SK-N-SH treated with all-trans-retinoic acid at 6 μM for 48 hours (cell line): ENCODE results near the gene OR13C5.

Experiments
- CREB5 ChIP-seq: fragments of 250-450 bp; sonication (Bioruptor Pico); IDR thresholded peaks from 2 replicates; pipeline ENCODE4 v1.5.1; 2020; ENCODE audit warnings: low read depth, mild to moderate bottlenecking, moderate library complexity
- CSDC2 ChIP-seq: fragments of 250-450 bp; sonication (Bioruptor Pico); IDR thresholded peaks from 2 replicates; pipeline ENCODE4 v1.5.0; 2020; ENCODE audit warnings: mild to moderate bottlenecking, moderate library complexity
- ISL1 ChIP-seq: fragments of 250-450 bp; sonication (Bioruptor Pico); IDR thresholded peaks from 2 replicates; pipeline ENCODE4 v2.1.2; 2022; ENCODE audit warnings: mild to moderate bottlenecking, moderate library complexity
- OSR1 ChIP-seq: fragments of 250-450 bp; sonication (Bioruptor Pico); IDR thresholded peaks from 2 replicates; pipeline ENCODE4 v1.8.0; 2022; ENCODE audit warnings: moderate library complexity, mild to moderate bottlenecking, inconsistent platforms
- PATZ1 ChIP-seq: fragments of 250-450 bp; sonication (Bioruptor Pico); IDR thresholded peaks from 2 replicates; pipeline ENCODE4 v1.8.0; 2020; ENCODE audit warnings: mild to moderate bottlenecking, moderate library complexity, borderline replicate concordance
- PPARA ChIP-seq: fragments of 250-450 bp; sonication (Bioruptor Pico); IDR thresholded peaks from 2 replicates; pipeline ENCODE4 v1.5.0; 2020; ENCODE audit warnings: mild to moderate bottlenecking, borderline replicate concordance
- RARB ChIP-seq: fragments of 250-450 bp; sonication (Bioruptor Pico); IDR thresholded peaks from 2 replicates; pipeline ENCODE4 v1.8.0; 2021; ENCODE audit warnings: mild to moderate bottlenecking, moderate library complexity
- TCF4 ChIP-seq: fragments of 250-450 bp; sonication (Bioruptor Pico); IDR thresholded peaks from 2 replicates; pipeline ENCODE4 v1.8.0; 2021; ENCODE audit warnings: mild to moderate bottlenecking, moderate library complexity, borderline replicate concordance
- ZFP30 ChIP-seq: fragments of 450-650 bp; formaldehyde crosslinking; IDR thresholded peaks from 2 replicates; pipeline ENCODE4 v1.5.0; 2022; ENCODE audit warnings: mild to moderate bottlenecking, moderate library complexity
- ZNF8 ChIP-seq: fragments of 450-650 bp; formaldehyde crosslinking; IDR thresholded peaks from 2 replicates; pipeline ENCODE4 v1.5.0; 2020; ENCODE audit warnings: mild to moderate bottlenecking, moderate library complexity

DNA sequence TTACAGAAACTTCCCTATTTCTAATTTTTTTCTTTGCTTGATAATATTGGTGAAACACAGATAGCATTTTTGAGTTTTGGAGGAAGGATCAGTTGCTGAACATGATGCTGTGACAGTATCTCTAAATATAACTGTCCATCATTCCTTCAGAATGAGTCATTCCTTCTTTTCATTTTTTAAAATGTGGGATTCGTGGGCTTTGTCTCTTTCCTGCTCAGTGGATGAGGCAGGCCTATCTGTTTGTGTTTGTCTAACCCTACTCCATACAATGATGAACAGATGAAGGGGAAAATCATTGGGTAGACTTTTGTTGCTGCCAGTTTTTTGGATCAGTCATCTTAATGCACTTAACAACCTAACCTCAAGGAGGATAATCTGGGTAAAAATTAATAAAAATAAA is 46.0 kb downstream of the OR13C5 start:
- TF ChIP-seq CREB5 (CRISPR knock-in tag) (no peak), ZFP30 (CRISPR knock-in tag) (no peak), PPARA (no peak), TCF4 (CRISPR knock-in tag) (no peak), RARB (CRISPR knock-in tag) (no peak), ZNF8 (no peak), PATZ1 (CRISPR knock-in tag) (no peak), ISL1 (no peak), CSDC2 (no peak), OSR1 (no peak)
